CD4-positive, alpha-beta T cell treated with Interleukin-17A for 4 hours (primary cell): ENCODE results near the gene PUS3.
A peak's percentile ranks its signal among the peaks of the same experiment; 100 is the strongest.

ENCODE experiments used
- DNase-seq: peaks from one replicate; pipeline ENCODE4 v3.0.0-alpha.2; 2020; ENCODE audit warnings: mixed read lengths

Gene PUS3

DNA sequence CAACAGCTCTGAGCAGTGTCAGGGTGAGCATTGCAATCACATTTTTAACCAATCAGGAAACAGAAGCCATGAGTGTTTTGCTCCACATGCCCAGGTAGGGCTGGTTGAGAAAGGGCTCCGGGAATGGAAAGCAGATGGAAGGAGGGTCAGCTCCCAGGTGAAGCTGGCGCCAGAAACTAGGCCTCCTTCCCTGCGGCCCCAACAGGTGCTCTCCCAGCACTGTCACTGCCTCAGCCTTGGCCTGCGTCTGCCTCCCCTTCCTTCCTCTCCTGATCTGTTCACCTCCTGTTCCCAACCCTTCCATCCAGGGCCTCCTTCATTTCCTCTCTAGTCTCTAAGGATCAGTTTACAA lies 38.2 kb upstream of the PUS3 start:
- DNase-seq, result no peak

- DNase-seq, result no peak
Measured at GRCh38 chr11:125940145-125940544, 37.1 kb upstream of the PUS3 start.

- no peak for DNase-seq
Measured at GRCh38 chr11:125939081-125939521, 36.1 kb upstream of the PUS3 start.

DNA sequence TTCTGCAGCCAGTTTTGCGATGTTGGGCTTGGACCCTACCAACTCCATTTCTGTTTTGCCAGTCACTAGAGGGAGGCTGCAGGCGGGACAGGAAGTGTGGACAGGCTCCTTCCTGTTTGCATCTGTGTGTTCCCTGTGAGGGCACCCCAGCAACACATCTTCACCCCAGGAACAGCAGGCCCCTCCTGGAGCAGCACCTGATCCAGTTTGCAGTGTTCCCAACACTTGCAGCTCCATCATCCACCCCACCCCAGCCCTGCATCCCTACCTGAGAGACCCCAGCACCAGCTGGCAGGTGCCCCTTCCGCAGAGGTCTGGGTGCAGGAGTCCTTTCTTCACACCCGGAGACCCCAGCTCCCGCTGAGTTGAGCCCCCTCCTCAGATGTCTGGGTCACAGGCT lies 35.4 kb upstream of the PUS3 start:
- no peak for DNase-seq

- DNase-seq, result no peak
Measured at GRCh38 chr11:125935618-125936199, 32.7 kb upstream of the PUS3 start.

DNA sequence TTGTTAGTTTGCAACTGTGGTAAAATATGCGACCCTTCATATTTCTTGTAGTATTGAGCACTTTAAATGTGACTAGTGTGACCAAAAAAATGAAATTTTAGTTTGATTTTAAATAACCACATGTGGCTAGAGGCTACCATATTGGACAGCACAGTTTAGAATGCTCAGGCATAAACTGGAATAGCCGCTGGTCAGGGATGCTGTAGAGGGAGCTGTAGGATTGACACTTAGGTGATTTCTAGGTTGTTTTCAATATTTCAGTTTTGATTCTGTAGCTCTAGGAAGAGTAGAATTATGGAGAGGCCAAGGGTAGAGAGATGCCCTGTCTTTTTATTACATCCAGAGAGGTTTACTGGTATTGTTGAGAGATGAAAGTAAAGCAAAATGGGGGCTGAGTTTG lies 32.0 kb upstream of the PUS3 start:
- DNase-seq, result no peak

- DNase-seq, result no peak
Measured at GRCh38 chr11:125934473-125934872, 31.5 kb upstream of the PUS3 start.

DNA sequence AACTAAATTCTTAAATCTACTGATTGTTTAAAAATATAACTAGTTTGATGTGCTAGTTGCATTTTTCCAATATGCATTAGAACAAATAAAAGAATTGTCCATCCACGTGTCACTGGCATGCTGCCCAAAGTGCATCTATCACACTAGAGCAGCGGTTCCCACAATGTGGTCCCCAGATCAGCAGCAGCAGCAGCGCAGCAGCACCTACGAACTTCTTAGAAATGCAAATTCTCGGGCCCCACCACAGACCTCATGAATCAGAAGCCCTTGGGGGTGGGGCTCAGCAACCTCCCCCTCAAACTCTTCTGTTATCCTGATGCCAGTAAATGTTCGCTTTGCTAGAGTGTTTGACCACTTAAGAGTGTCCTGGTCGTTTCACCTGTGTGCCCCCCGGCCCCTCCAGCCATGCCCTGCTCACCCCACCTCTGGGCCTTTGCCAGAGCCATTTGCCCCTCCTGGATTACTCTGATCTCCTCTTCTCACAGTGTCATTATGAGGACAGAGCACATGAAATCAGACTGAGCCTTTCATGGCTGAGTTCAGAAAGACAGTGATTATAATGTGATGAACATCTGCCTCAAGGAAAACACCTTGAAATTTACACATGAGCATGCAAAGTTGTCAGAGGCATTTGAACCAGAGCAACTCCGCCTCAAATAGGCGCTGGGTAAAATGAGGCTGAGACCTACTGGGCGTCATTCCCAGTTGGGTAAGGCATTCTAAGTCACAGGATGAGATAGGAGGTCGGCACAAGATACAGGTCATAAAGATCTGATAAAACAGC lies 30.2 kb upstream of the PUS3 start:
- DNase-seq, result no peak

GRCh38 chr11:125932301-125932700 lies 29.3 kb upstream of the PUS3 start:
- DNase-seq, result no peak

- no peak for DNase-seq
Measured at GRCh38 chr11:125931668-125932067, 28.7 kb upstream of the PUS3 start.

DNA sequence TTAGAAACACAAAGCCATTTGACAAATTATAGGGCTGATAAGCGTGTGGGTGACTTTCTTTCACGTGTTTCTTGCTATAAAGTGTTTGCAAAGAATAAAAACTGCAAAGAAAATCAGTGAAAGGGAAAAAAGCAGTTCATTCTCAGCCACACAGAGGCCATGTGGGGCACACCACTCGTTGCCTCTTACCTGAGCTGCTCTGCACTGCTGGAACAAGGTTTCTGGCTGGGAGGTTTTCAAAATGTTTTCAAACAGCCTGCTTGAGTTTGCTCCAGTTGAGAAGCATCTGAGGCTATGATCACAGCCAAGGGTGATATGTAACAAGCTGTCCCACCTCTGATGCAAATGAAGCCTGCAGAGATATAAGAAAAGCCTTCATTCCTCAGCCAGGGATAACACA lies 28.1 kb upstream of the PUS3 start:
- no peak for DNase-seq

- no peak for DNase-seq
Measured at GRCh38 chr11:125930076-125930450, 27.1 kb upstream of the PUS3 start.

DNA sequence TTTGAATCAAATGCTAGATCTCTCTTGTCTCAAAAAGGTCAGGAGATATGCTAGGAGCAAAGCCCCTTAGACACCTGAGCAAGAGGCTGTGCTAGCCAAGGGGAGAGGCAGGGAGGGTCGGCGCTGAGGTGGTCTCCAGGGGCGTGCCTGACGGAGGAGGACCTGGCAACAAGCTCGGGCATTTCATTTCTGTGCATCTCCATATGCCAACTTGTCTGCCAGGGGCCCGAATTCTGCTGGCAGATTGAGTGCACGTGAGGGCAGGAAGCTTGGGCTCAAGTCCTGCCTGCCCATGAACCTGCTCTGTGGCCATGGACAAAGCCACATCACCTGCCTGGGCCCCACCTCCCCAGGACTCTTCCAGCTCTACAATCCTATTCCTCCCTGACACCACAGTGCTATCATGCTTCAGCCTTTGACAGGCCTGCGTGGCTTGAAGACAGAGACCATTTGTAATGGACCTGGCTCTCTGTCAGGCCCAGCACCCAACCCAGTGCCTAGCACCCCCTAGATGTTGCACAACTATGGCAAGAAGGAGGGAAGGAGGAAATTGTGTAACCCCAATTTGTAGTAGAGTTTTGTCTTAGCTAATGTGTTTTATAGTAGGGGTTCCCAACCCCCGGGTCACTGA lies 26.6 kb upstream of the PUS3 start:
- DNase-seq, result no peak

GRCh38 chr11:125926682-125927081 lies 23.7 kb upstream of the PUS3 start:
- DNase-seq, result no peak

GRCh38 chr11:125925804-125926203 lies 22.8 kb upstream of the PUS3 start:
- no peak for DNase-seq

GRCh38 chr11:125925247-125925740 lies 22.3 kb upstream of the PUS3 start:
- no peak for DNase-seq

DNA sequence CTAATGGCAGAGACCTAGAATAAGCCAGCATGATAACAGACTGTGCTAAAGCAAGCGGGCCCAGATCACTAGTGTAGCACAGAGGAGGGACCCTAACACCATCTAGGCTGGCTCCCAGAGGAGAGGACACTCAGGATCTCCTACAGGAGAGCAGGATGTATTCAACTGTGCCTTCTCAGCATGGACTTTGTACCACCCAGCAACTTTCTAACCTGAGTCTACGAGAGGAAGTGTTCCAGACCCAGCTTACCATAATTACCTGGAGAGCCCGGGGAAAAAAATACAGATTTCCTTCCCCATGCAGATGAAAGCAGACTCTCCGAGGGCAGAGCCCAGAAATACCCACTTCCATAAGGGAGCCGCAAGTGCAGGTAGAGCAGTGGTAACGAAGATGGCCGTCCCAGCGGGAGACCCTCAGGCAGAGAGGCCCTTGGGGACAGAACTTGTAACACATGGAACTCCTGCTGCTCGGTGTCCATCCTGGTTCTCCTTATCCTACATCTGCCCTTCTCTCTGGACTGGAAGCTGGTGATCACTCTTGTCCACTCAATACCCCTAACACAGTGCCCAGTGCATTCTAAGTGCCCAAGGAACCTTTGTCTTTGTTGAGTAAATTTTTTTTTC lies 21.5 kb upstream of the PUS3 start:
- no peak for DNase-seq

DNA sequence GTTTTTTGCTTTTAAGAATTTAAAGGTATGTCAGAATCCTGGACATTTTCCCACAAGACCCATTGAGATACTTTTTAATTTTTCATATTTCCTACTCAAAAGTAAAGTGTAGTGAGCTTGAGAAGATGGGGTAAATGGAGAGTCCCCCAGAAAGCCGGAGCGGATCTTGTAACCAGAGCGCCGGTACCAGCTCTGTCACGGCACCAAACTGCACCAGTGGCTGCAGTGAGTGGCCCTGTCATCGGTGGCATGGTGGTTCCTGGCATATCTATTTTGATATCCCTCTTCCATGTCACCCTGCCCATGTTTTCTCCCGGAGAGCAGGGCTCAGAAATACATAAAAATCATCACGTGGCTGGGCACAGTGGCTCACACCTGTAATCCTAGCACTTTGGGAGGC lies 20.6 kb upstream of the PUS3 start:
- DNase-seq, result no peak

- peak; percentile 65 for DNase-seq
Measured at GRCh38 chr11:125923012-125923579, 20.1 kb upstream of the PUS3 start.

DNA sequence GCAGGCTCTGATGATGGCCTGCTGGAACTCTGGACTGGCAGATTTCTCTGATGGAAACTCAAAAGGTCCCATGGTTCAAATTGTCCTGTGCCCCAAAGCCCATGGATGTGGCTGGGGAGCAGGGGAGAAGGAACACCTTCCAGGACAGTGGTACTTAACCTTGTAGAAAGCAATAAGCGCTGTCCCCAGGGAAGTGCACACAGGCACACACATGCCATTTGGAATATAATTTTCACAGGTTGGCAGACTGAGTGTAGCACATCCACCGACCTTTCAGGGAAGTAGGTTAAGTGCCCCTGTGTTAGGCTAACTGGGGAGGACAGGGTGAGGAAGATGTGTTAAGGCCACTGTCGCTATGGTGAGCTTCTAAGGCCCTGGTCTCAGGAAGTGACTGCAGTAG lies 19.1 kb upstream of the PUS3 start:
- no peak for DNase-seq

GRCh38 chr11:125921042-125921441 lies 18.0 kb upstream of the PUS3 start:
- no peak for DNase-seq

- no peak for DNase-seq
Measured at GRCh38 chr11:125918140-125918840, 15.3 kb upstream of the PUS3 start.
